GM12873 (cell line): ENCODE data around the gene LAMP1.

ENCODE experiments used
- TF ChIP-seq, protein P1 (sequence below): IDR thresholded peaks from 2 replicates; pipeline ENCODE4 v1.5.1; 2012; ENCODE audit warnings: low read depth, mild to moderate bottlenecking, moderate library complexity, low read length, control low read depth; ENCODE audit not compliant: insufficient read depth; ENCODE audit errors: missing control alignments

LAMP1 gene

DNA sequence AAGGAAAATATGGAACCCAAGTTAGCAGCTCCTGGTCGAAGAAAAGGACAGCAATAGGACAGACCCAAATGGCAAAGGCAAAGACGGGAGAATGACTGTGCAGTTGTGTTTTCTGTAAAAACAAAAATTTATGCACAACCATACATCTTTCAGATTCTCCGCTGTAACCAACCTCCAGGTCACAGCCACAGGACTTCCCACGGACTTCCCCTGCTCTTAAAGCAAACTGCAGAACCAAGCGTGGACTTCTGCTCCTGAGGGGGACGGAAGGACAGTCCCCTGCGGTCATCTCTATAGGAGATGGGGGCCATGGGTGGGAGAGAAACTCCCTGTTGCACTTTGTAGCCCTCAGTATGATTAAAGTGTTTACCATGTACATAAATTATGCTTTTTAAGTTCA, 64.4 kb downstream of the LAMP1 start:
- TF ChIP-seq, protein P1, sequence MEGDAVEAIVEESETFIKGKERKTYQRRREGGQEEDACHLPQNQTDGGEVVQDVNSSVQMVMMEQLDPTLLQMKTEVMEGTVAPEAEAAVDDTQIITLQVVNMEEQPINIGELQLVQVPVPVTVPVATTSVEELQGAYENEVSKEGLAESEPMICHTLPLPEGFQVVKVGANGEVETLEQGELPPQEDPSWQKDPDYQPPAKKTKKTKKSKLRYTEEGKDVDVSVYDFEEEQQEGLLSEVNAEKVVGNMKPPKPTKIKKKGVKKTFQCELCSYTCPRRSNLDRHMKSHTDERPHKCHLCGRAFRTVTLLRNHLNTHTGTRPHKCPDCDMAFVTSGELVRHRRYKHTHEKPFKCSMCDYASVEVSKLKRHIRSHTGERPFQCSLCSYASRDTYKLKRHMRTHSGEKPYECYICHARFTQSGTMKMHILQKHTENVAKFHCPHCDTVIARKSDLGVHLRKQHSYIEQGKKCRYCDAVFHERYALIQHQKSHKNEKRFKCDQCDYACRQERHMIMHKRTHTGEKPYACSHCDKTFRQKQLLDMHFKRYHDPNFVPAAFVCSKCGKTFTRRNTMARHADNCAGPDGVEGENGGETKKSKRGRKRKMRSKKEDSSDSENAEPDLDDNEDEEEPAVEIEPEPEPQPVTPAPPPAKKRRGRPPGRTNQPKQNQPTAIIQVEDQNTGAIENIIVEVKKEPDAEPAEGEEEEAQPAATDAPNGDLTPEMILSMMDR = no peak

GRCh38 chr13:113364311-113364889, 67.4 kb downstream of the LAMP1 start:
- TF ChIP-seq, protein P1 = no peak

DNA sequence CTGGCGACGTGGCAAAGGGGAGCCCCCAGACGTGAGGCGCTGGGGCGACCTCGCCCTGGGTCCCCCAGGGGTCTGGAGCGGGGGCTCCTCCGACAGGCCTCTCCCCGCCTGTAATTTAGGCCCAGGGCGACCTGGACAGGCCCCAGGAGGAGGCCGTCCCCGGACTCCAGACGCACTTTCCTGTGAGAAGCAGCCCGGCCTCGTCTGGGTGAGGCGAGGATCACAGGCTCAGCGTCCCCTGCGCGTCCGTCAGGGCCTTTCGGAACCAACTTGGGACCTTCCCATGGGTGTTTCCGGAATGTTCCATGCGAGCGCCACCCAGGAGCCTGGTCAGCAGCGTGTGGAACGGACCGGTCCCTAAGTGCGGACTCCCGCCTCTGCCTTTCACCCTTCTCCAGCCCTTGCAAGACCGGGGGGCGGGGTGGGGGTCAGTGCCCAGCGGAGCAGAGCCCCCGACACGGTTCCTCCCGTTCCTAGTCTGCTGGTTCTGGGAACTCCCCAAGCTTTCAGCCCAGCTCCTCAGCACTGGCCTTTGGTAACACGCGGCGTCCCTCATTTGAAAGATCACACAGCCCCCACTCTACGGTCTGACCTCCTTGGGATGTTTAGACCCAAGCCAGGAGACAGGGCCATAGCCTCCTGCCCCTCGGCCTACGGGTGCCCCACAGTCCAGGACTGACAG, 68.0 kb downstream of the LAMP1 start:
- TF ChIP-seq, protein P1 = no peak

- TF ChIP-seq, protein P1 = no peak
Observed at GRCh38 chr13:113365583-113365970, 68.5 kb downstream of the LAMP1 start.

GRCh38 chr13:113365971-113366588, 69.0 kb downstream of the LAMP1 start:
- TF ChIP-seq, protein P1 = no peak

DNA sequence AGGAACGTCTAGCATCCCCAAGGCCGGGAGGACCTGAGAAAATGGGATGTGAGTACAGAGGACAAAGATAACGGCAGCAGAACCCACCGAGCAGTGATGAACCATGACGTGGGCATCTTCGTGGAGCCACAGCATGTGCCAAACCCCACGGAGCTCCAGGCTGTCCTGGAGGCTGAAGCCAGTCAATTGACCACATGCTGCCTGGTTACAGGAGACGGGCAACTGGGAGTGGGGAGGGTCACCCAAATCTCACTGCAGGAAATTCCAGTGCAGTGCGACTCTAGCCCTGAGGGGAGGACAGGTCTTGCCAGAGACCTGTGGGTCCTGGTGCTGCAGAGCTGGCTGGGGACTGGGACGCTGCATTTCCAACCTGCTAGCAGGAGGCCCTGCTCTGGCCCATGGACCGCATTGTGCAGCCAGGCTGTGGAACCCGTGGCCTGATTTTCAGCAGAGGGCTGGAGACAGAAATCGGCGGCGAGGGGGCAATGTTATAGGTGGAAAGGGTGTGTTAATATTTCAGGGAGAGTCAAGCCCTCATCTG, 70.1 kb downstream of the LAMP1 start:
- TF ChIP-seq, protein P1 = no peak

DNA sequence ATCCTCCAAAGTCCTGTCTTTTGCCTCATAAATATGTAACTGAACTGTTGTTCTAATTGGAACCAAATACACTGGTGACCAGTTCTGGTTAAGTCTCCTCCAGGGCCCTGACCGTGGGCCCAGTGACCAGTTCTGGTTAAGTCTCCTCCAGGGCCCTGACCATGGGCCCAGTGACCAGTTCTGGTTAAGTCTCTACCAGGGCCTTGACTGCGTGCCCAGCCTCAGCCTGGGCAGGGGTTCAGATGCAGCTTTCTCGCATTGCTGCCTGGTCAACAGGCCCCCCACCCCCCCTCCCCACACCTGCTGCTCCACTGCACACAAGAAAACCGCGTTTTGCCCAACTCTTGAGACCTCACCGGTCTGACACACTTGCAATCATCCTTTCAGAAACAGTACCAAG, 70.7 kb downstream of the LAMP1 start:
- TF ChIP-seq, protein P1 = no peak
